Right ventricle myocardium superior (tissue), 1 donor: ENCODE measurements around the gene EID3. TPM values are rescaled to one million over a fixed set of nuclear protein-coding genes. Genes with fewer than 3 reads are reported as not detected.
A peak's percentile ranks its signal among the peaks of the same experiment; 100 is the strongest.

Experiments used
- ATAC-seq: fragments of 200-7000 bp; cut with Tn5 transposase; one replicate; pipeline ENCODE4 v1.9.1; 2020; ENCODE audit warnings: mild to moderate bottlenecking; ENCODE audit not compliant: poor library complexity
- DNase-seq: peaks from one replicate; pipeline ENCODE4 v3.0.0-alpha.2; 2020
- intact Hi-C: fragments of 100-400 bp; cut with DNase I; formaldehyde crosslinking; loops from one replicate; pipeline ENCODE4 v1.11.2; 2022
- total RNA-seq: library from RNA; stranded (reverse); fragmentation: NEBNext Ultra II Directional; extraction: Animal tissue kit (Norgen Biotek cat#: 25700); gene quantifications from one replicate; pipeline ENCODE4 v1.2.1, GENCODE V29; 2021
- donor health status: DM: no; HTN: yes; CAD: no; lungs with severe emphysema.

Gene EID3
- total RNA-seq, 1 donor from 2014 or later: 1.2 TPM

- ATAC-seq (no peak), DNase-seq (no peak)
- intact Hi-C loops: no loop called here
Observed at GRCh38 chr12:104348283-104348993, 44.9 kb downstream of the EID3 start.

GRCh38 chr12:104348994-104349494 lies 45.5 kb downstream of the EID3 start:
- ATAC-seq: no peak
- intact Hi-C loops: no loop called here

GRCh38 chr12:104350211-104351056 lies 46.9 kb downstream of the EID3 start:
- intact Hi-C loops: no loop called here
- no peak for ATAC-seq

More at GRCh38 chr12:104348994-104349494, 45.5 kb downstream of the EID3 start:
- DNase-seq: no peak

GRCh38 chr12:104351057-104351983 lies 47.8 kb downstream of the EID3 start:
- peak; percentile 30 for ATAC-seq

More at GRCh38 chr12:104350211-104351056, 46.9 kb downstream of the EID3 start:
- DNase-seq: no peak

GRCh38 chr12:104352106-104352713 lies 48.7 kb downstream of the EID3 start:
- no peak for DNase-seq
- intact Hi-C loops: no loop called here
- no peak for ATAC-seq

More at GRCh38 chr12:104351057-104351983, 47.8 kb downstream of the EID3 start:
- DNase-seq: no peak
- intact Hi-C loops: no loop called here

GRCh38 chr12:104353012-104353981 lies 49.8 kb downstream of the EID3 start:
- intact Hi-C loops: no loop called here
- DNase-seq (no peak), ATAC-seq (no peak)

GRCh38 chr12:104354167-104354867 lies 50.8 kb downstream of the EID3 start:
- DNase-seq (no peak), ATAC-seq (no peak)
- intact Hi-C loops: no loop called here

Other genes starting within 250 kb of the EID3 start
- 8.8 TPM for gene HCFC2, start 239.2 kb upstream of the EID3 start, total RNA-seq
- gene NFYB, start 165.5 kb upstream of the EID3 start, total RNA-seq: 39.1 TPM
- gene TXNRD1, start 88.0 kb upstream of the EID3 start, total RNA-seq: 98.9 TPM
- gene CHST11, start 153.2 kb downstream of the EID3 start, total RNA-seq: 3.0 TPM